K562 (cell line): Measurements from ENCODE around the gene UCN. TPM values are rescaled to one million over a fixed set of nuclear protein-coding genes. Genes with fewer than 3 reads are reported as not detected.

Experiments
- AFF4 ChIP-seq: sonication (generic); formaldehyde crosslinking; IDR thresholded peaks from 2 replicates; pipeline ENCODE4 v1.8.0; 2023; ENCODE audit warnings: mild to moderate bottlenecking, missing genetic modification reagents
- DACH1 ChIP-seq: fragments of 450-650 bp; IDR thresholded peaks from 2 replicates; pipeline ENCODE4 v1.6.1; 2018; ENCODE audit not compliant: partially characterized antibody
- FOSL1 ChIP-seq: fragments of 200-800 bp; sonication (Bioruptor generic); conservative IDR thresholded peaks from 2 replicates; pipeline ENCODE4 v1.6.1; 2016; ENCODE audit warnings: missing genetic modification characterization, missing compliant biosample characterization
- HCFC1 ChIP-seq: IDR thresholded peaks from 2 replicates; pipeline ENCODE4 v1.6.1; 2012; ENCODE audit warnings: low read depth, low read length, improper control_type of control experiment
- HEY1 ChIP-seq: fragments of 250-450 bp; sonication (Bioruptor Pico); IDR thresholded peaks from 2 replicates; pipeline ENCODE4 v1.5.0; 2020; ENCODE audit warnings: mild to moderate bottlenecking, moderate library complexity, borderline replicate concordance
- HIVEP1 ChIP-seq: fragments of 250-450 bp; sonication (Bioruptor Pico); IDR thresholded peaks from 2 replicates; pipeline ENCODE4 v1.4.0; 2020; ENCODE audit warnings: mild to moderate bottlenecking
- HOXB6 ChIP-seq: fragments of 250-450 bp; sonication (Bioruptor Pico); IDR thresholded peaks from 2 replicates; pipeline ENCODE4 v1.5.1; 2022; ENCODE audit warnings: mild to moderate bottlenecking, borderline replicate concordance
- JUNB ChIP-seq: fragments of 450-650 bp; formaldehyde crosslinking; conservative IDR thresholded peaks from 2 replicates; pipeline ENCODE4 v1.4.0; 2020; ENCODE audit warnings: mild to moderate bottlenecking
- KAT2B ChIP-seq: IDR thresholded peaks from one replicate; pipeline ENCODE4 v1.6.1; 2012; ENCODE audit warnings: low read depth, mild to moderate bottlenecking, control low read depth, inconsistent platforms, low read length, moderate library complexity
- MTA3 ChIP-seq: fragments of 450-650 bp; formaldehyde crosslinking; IDR thresholded peaks from 2 replicates; pipeline ENCODE4 v1.6.1; 2017; ENCODE audit warnings: mild to moderate bottlenecking, borderline replicate concordance
- PRPF4 ChIP-seq: fragments of 200-400 bp; formaldehyde crosslinking; IDR thresholded peaks from one replicate; pipeline ENCODE4 v1.6.1; 2017; ENCODE audit warnings: low read length, low read depth, mild to moderate bottlenecking; ENCODE audit not compliant: insufficient read depth, poor library complexity, severe bottlenecking
- THAP7 ChIP-seq: fragments of 250-450 bp; sonication (Bioruptor Pico); IDR thresholded peaks from 2 replicates; pipeline ENCODE4 v1.5.0; 2021
- ZBTB40 ChIP-seq, 2 experiments: fragments of 450-650 bp in 1 of 2; sonication (generic) in 1 of 2; formaldehyde crosslinking in 1 of 2; IDR thresholded peaks; 2 replicates each; pipeline versions ENCODE4 v1.7.1 to v1.9.0; 2016 to 2022; ENCODE audit warnings: inconsistent platforms in 1 of 2, mild to moderate bottlenecking in 1 of 2, missing genetic modification reagents in 1 of 2
- polyA plus RNA-seq, 8 experiments: library from polyadenylated mRNA; depleted of rRNA in 4 of 8; stranded (reverse) in 5 of 8; unstranded in 3 of 8; fragments of >200 nt; fragmentation: Nextera tagmentation in 2 of 8; fragmentation: Illumina TruSeq in 1 of 8; extraction: Ambion mirVana in 2 of 8; extraction: Trizol in 1 of 8; gene quantifications; 2 replicates each; pipeline versions ENCODE4 v1.2.1 to v1.2.3, GENCODE V29; 2011 to 2014; ENCODE audit warnings: inconsistent platforms in 1 of 8, missing spikeins in 1 of 8
- total RNA-seq, 7 experiments: library from RNA; depleted of rRNA in 6 of 7; stranded (reverse); fragments of >200 nt in 6 of 7; fragmentation: Illumina TruSeq in 2 of 7; extraction: Trizol in 2 of 7; gene quantifications; 2 replicates each; pipeline versions ENCODE4 v1.2.1 to v1.2.3, GENCODE V29; 2011 to 2021; ENCODE audit warnings: low replicate concordance in 1 of 7

The UCN gene
- total and polyA plus RNA-seq, 9 of the 15 experiments (the other 6 are each of a cell fraction or from before 2014, with no cell fraction given): 0.10 to 2.7 (median 0.43) TPM

GRCh38 chr2:27353762-27354596, 45.7 kb upstream of the UCN start (continued):
- TF ChIP-seq HEY1 (CRISPR knock-in tag) (no peak), FOSL1 (peak; percentile 52), HCFC1 (no peak), JUNB (CRISPR knock-in tag) (no peak), DACH1 (no peak), PRPF4 (no peak), AFF4 (no peak), KAT2B (no peak), MTA3 (peak; percentile 45), ZBTB40 (IDR thresholded peaks at IDR 0.05) (peak; percentile 78), ZBTB40 (CRISPR knock-in tag; IDR thresholded peaks at IDR 0.05) (0 out of 2 replicates have a peak, but pooled peaks have one; percentile 54), HOXB6 (no peak), HIVEP1 (CRISPR knock-in tag) (no peak), THAP7 (no peak)
